HEK293 (cell line): ENCODE measurements around the gene ZFP36L1.

Experiments used
- CTCF ChIA-PET: fragments of 350-600 bp; formaldehyde crosslinking; extraction: SDS; loops from one replicate; lab custom pipeline; 2021; ENCODE audit warnings: antibody characterized with exemption; lab: Yijun Ruan, JAX
- POLR2A ChIA-PET: fragments of 300-600 bp; formaldehyde crosslinking; extraction: SDS; loops from one replicate; lab custom pipeline; 2020; ENCODE audit warnings: antibody characterized with exemption, inconsistent platforms; lab: Yijun Ruan, JAX
- H3K27ac ChIP-seq: fragments of 200-500 bp; sonication (Bioruptor generic); 2 replicates; pipeline ENCODE4 v1.5.1; 2014; ENCODE audit warnings: low read depth, low read length, control low read depth, inconsistent platforms; ENCODE audit errors: extremely low read depth
- H3K36me3 ChIP-seq, 2 experiments: fragments of 200-500 bp in 1 of 2; sonication (Bioruptor generic) in 1 of 2; 1 replicate in 1 of 2; 2 replicates in 1 of 2; pipeline ENCODE4 v1.5.1; 2014 to 2017; ENCODE audit warnings: inconsistent platforms in 2 of 2, low read length in 2 of 2; ENCODE audit not compliant: control insufficient read depth in 2 of 2, insufficient read depth in 1 of 2
- H3K4me1 ChIP-seq: fragments of 200-500 bp; sonication (Bioruptor generic); 2 replicates; pipeline ENCODE4 v1.5.1; 2014; ENCODE audit warnings: mild to moderate bottlenecking, low read length, inconsistent platforms; ENCODE audit not compliant: control insufficient read depth, insufficient read depth
- H3K4me3 ChIP-seq: 2 replicates; pipeline ENCODE4 v1.5.1; 2011; ENCODE audit warnings: low read depth, mild to moderate bottlenecking, control low read depth, low read length, moderate library complexity
- H3K9me3 ChIP-seq: fragments of 200-500 bp; sonication (Bioruptor generic); 2 replicates; pipeline ENCODE4 v1.5.1; 2014; ENCODE audit warnings: low read depth, low read length, inconsistent platforms; ENCODE audit not compliant: control insufficient read depth, insufficient read depth
- FEZF1 ChIP-seq: fragments of 450-650 bp; formaldehyde crosslinking; IDR thresholded peaks from 2 replicates; pipeline ENCODE4 v1.5.1; 2016; ENCODE audit warnings: missing biosample characterization, missing genetic modification characterization
- HOXC10 ChIP-seq: sonication (generic); formaldehyde crosslinking; IDR thresholded peaks from 2 replicates; pipeline ENCODE4 v1.8.1; 2023; ENCODE audit warnings: mild to moderate bottlenecking, missing genetic modification reagents
- KLF16 ChIP-seq: fragments of 450-650 bp; formaldehyde crosslinking; IDR thresholded peaks from 2 replicates; pipeline ENCODE4 v1.5.1; 2017; ENCODE audit warnings: missing biosample characterization, missing genetic modification characterization
- KLF9 ChIP-seq: fragments of 450-650 bp; formaldehyde crosslinking; IDR thresholded peaks from 2 replicates; pipeline ENCODE4 v1.5.1; 2016; ENCODE audit warnings: missing biosample characterization, missing genetic modification characterization, low read depth
- MEIS1 ChIP-seq: sonication (generic); formaldehyde crosslinking; IDR thresholded peaks from 2 replicates; pipeline ENCODE4 v1.8.1; 2022; ENCODE audit warnings: missing genetic modification reagents, mild to moderate bottlenecking, borderline replicate concordance
- MYNN ChIP-seq: fragments of 450-650 bp; formaldehyde crosslinking; IDR thresholded peaks from 2 replicates; pipeline ENCODE4 v1.5.1; 2016; ENCODE audit warnings: missing biosample characterization, missing genetic modification characterization, borderline replicate concordance
- SP3 ChIP-seq: fragments of 450-650 bp; formaldehyde crosslinking; IDR thresholded peaks from 2 replicates; pipeline ENCODE4 v1.5.1; 2016; ENCODE audit warnings: missing biosample characterization, missing genetic modification characterization
- ZBTB21 ChIP-seq: fragments of 450-650 bp; formaldehyde crosslinking; IDR thresholded peaks from 2 replicates; pipeline ENCODE4 v1.5.1; 2017; ENCODE audit warnings: missing biosample characterization, missing genetic modification characterization
- ZIC2 ChIP-seq: fragments of 450-650 bp; formaldehyde crosslinking; IDR thresholded peaks from 2 replicates; pipeline ENCODE4 v1.5.1; 2016; ENCODE audit warnings: missing biosample characterization, missing genetic modification characterization
- ZNF24 ChIP-seq: fragments of 450-650 bp; formaldehyde crosslinking; IDR thresholded peaks from 2 replicates; pipeline ENCODE4 v1.5.1; 2016; ENCODE audit warnings: missing biosample characterization, missing genetic modification characterization
- ZNF280D ChIP-seq: fragments of 450-650 bp; formaldehyde crosslinking; IDR thresholded peaks from 2 replicates; pipeline ENCODE4 v1.5.1; 2016; ENCODE audit warnings: missing biosample characterization, missing genetic modification characterization
- ZNF302 ChIP-seq: fragments of 450-650 bp; formaldehyde crosslinking; IDR thresholded peaks from 2 replicates; pipeline ENCODE4 v1.5.1; 2016; ENCODE audit warnings: missing biosample characterization, missing genetic modification characterization, low read depth
- ZNF335 ChIP-seq: fragments of 450-650 bp; formaldehyde crosslinking; conservative IDR thresholded peaks from 2 replicates; pipeline ENCODE4 v1.5.1; 2016; ENCODE audit warnings: missing biosample characterization, missing genetic modification characterization
- ZNF426 ChIP-seq: fragments of 450-650 bp; formaldehyde crosslinking; IDR thresholded peaks from 2 replicates; pipeline ENCODE4 v1.5.1; 2017; ENCODE audit warnings: missing biosample characterization, missing genetic modification characterization, mild to moderate bottlenecking, inconsistent platforms, moderate library complexity
- ZNF473 ChIP-seq: fragments of 450-650 bp; formaldehyde crosslinking; IDR thresholded peaks from 2 replicates; pipeline ENCODE4 v1.5.1; 2017; ENCODE audit warnings: missing biosample characterization, missing genetic modification characterization
- ZNF501 ChIP-seq: fragments of 450-650 bp; formaldehyde crosslinking; IDR thresholded peaks from 2 replicates; pipeline ENCODE4 v1.5.1; 2016; ENCODE audit warnings: missing biosample characterization, missing genetic modification characterization
- ZNF514 ChIP-seq: fragments of 450-650 bp; formaldehyde crosslinking; IDR thresholded peaks from 2 replicates; pipeline ENCODE4 v1.5.1; 2016; ENCODE audit warnings: missing biosample characterization, missing genetic modification characterization
- ZNF518A ChIP-seq: fragments of 450-650 bp; formaldehyde crosslinking; conservative IDR thresholded peaks from 2 replicates; pipeline ENCODE4 v1.5.1; 2016; ENCODE audit warnings: low read depth, missing biosample characterization, missing genetic modification characterization
- ZNF670 ChIP-seq: fragments of 450-650 bp; formaldehyde crosslinking; IDR thresholded peaks from 2 replicates; pipeline ENCODE4 v1.5.1; 2016; ENCODE audit warnings: missing biosample characterization, missing genetic modification characterization, low read depth
- ZNF747 ChIP-seq: fragments of 450-650 bp; formaldehyde crosslinking; IDR thresholded peaks from 2 replicates; pipeline ENCODE4 v1.5.1; 2016; ENCODE audit warnings: missing biosample characterization, missing genetic modification characterization
- ZNF776 ChIP-seq: fragments of 450-650 bp; formaldehyde crosslinking; IDR thresholded peaks from 2 replicates; pipeline ENCODE4 v1.5.0; 2017; ENCODE audit warnings: missing biosample characterization, missing genetic modification characterization, borderline replicate concordance
- ZNF791 ChIP-seq: fragments of 450-650 bp; formaldehyde crosslinking; IDR thresholded peaks from 2 replicates; pipeline ENCODE4 v1.5.1; 2016; ENCODE audit warnings: missing biosample characterization, missing genetic modification characterization
- TF ChIP-seq, protein P1 (sequence below): fragments of 450-650 bp; formaldehyde crosslinking; IDR thresholded peaks from 2 replicates; pipeline ENCODE4 v1.5.1; 2016; ENCODE audit warnings: missing biosample characterization, missing genetic modification characterization, borderline replicate concordance

ZFP36L1 gene

DNA sequence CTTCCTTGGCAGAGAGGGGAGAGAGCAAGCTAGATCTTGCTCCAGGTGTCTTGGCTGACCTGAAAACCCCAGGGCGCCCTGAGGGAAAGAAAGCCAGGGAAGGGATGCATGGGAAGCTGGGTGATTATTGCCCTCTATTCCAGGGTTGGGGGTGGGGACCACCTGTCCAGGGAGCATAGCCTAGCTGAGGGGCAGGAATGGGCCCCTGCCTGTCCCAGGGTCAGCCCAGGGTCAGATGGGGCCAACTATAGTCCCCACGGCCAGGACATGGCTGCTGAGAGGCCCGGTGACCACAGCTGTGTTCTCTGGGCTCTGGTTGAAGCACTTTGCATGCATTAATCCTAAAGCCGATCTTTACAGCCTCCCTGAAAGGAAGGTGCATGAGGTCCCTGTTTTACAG, 30.1 kb upstream of the ZFP36L1 start:
- Histone ChIP-seq H3K27ac (no peak overlapping the region), H3K36me3 (no peaks in the 10 kb centered on the region), H3K9me3 (no peaks in the 10 kb centered on the region), H3K4me3 (no peak overlapping the region), H3K4me1 (peaks cover 5% of the 10 kb centered on the region; the same call in 1 of the 2 replicates)
- TF ChIP-seq ZNF776 (tag by site-specific recombination) (no peak), MEIS1 (no peak), SP3 (no peak), ZNF501 (tag by site-specific recombination) (no peak), ZNF335 (tag by site-specific recombination) (no peak), ZIC2 (tag by site-specific recombination) (no peak)
- TF ChIP-seq, protein P1, sequence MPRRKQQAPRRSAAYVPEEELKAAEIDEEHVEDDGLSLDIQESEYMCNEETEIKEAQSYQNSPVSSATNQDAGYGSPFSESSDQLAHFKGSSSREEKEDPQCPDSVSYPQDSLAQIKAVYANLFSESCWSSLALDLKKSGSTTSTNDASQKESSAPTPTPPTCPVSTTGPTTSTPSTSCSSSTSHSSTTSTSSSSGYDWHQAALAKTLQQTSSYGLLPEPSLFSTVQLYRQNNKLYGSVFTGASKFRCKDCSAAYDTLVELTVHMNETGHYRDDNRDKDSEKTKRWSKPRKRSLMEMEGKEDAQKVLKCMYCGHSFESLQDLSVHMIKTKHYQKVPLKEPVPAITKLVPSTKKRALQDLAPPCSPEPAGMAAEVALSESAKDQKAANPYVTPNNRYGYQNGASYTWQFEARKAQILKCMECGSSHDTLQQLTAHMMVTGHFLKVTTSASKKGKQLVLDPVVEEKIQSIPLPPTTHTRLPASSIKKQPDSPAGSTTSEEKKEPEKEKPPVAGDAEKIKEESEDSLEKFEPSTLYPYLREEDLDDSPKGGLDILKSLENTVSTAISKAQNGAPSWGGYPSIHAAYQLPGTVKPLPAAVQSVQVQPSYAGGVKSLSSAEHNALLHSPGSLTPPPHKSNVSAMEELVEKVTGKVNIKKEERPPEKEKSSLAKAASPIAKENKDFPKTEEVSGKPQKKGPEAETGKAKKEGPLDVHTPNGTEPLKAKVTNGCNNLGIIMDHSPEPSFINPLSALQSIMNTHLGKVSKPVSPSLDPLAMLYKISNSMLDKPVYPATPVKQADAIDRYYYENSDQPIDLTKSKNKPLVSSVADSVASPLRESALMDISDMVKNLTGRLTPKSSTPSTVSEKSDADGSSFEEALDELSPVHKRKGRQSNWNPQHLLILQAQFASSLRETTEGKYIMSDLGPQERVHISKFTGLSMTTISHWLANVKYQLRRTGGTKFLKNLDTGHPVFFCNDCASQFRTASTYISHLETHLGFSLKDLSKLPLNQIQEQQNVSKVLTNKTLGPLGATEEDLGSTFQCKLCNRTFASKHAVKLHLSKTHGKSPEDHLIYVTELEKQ (tag by site-specific recombination): no peak
- ChIA-PET CTCF (interaction anchor here (0.5 to 8.3 kb wide), 5 partner anchors 21 to 855 kb away, joined by 3 to 45 read pairs (median 3); no protein-coding TSS in a partner anchor), POLR2A (no interaction called here)

DNA sequence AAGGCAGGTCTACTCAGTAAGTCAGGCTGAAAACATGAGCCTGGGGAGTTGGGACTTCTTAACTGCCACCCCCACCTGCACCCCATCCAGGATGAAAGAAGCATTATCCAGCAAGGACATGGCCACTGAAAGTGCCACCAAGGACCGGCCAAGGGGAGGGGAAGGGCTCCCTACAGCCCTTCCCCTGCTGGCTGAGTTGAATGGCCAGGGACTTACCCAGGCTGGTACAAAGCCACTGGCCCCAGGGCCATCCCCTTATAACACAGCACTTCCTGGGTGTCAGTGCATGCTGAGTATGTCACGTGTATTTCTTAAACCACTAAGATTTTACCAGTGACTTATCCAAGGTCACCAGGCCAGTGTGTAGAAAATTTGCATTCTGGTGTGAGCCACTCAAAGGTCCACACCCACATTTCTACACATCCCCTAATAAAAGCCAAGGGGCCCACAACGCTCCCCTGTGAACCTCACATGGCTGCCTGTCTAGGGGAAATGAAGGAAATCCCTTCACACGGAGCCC, 29.3 kb upstream of the ZFP36L1 start:
- POLR2A ChIA-PET: no interaction called here
- CTCF ChIA-PET: interaction anchor here (0.5 to 8.3 kb wide), 3 partner anchors 21 to 644 kb away, joined by 3 to 45 read pairs (median 3); no protein-coding TSS in a partner anchor
- Histone ChIP-seq H3K27ac (no peak overlapping the region), H3K9me3 (no peaks in the 10 kb centered on the region), H3K4me1 (peaks cover 5% of the 10 kb centered on the region; the same call in 1 of the 2 replicates), H3K36me3 (no peaks in the 10 kb centered on the region), H3K4me3 (no peak overlapping the region)
- TF ChIP-seq KLF16 (tag by site-specific recombination) (no peak), ZBTB21 (tag by site-specific recombination) (no peak), MEIS1 (no peak), ZNF280D (no peak), ZNF776 (tag by site-specific recombination) (no peak), ZNF473 (tag by site-specific recombination) (no peak), ZNF426 (tag by site-specific recombination) (no peak), MYNN (tag by site-specific recombination) (no peak), FEZF1 (tag by site-specific recombination) (no peak), ZNF670 (tag by site-specific recombination) (no peak), ZNF747 (tag by site-specific recombination) (no peak), SP3 (no peak), ZNF518A (no peak), KLF9 (tag by site-specific recombination) (no peak), HOXC10 (CRISPR knock-in tag) (no peak), ZNF24 (tag by site-specific recombination) (no peak), ZNF302 (tag by site-specific recombination) (no peak), ZNF791 (tag by site-specific recombination) (no peak), ZNF514 (tag by site-specific recombination) (no peak)
